Measurements from ENCODE around the gene CCDC186.

GRCh38 chr10:114087255-114087654 is 86.7 kb downstream of the CCDC186 start:
- TF ChIP-seq POLR2A (IDR thresholded peaks at IDR 0.05; ENCODE audit: low read depth, low read length) = no peak
- no peak for TF ChIP-seq TAF1 (IDR thresholded peaks at IDR 0.05; ENCODE audit: borderline replicate concordance, low read depth, low read length)
- no peak for TF ChIP-seq POLR2AphosphoS5 (IDR thresholded peaks at IDR 0.05; ENCODE audit: low read depth, low read length)

Measured in GM12892 (cell line).